ENCODE results near the gene GIT2. TPM values are rescaled to one million over a fixed set of nuclear protein-coding genes. Genes with fewer than 3 reads are reported as not detected.

The GIT2 gene
- total and polyA plus RNA-seq, 2 of the 13 experiments (the other 11 are each of a cell fraction or from before 2014, with no cell fraction given): 18.4 to 19.8 TPM

GRCh38 chr12:110033888-110034287 lies 37.7 kb upstream of the GIT2 start:
- H3K4me2 ChIP-seq (ENCODE audit: low read depth, low read length): no peak overlapping the region
- H3K36me3 ChIP-seq (replicated peaks in 1 of 2; ENCODE audit: control insufficient read depth in 1 of 2, insufficient read depth in 2 of 2, low read length in 2 of 2): peaks cover 9 to 38% of the 10 kb centered on the region in 2 experiments
- no peak overlapping the region for H3K9ac ChIP-seq (ENCODE audit: insufficient read depth, low read depth, low read length)
- in situ Hi-C loops (cut with HindIII; ENCODE audit: extremely low pct_ligation_motif_present, low pct_unique_long_range_greater_than_20kb) (no loop called here), intact Hi-C loops (cut with micrococcal nuclease; ENCODE audit: unreplicated experiment) (no loop called here)
- H2AFZ ChIP-seq (ENCODE audit: low read length): no peak overlapping the region
- H3K79me2 ChIP-seq (ENCODE audit: insufficient read depth, low read length): peaks cover 2% of the 10 kb centered on the region
- no peak overlapping the region for H3K4me3 ChIP-seq (replicated peaks in 1 of 3; ENCODE audit: insufficient read depth in 1 of 3, low read depth in 2 of 3, low read length in 3 of 3)
- no peak for TF ChIP-seq IRX3 (CRISPR knock-in tag; IDR thresholded peaks at IDR 0.05; ENCODE audit: borderline replicate concordance, low read depth)
- TF ChIP-seq YEATS4 (CRISPR knock-in tag; IDR thresholded peaks at IDR 0.05; ENCODE audit: borderline replicate concordance): no peak
- TF ChIP-seq, protein P1, sequence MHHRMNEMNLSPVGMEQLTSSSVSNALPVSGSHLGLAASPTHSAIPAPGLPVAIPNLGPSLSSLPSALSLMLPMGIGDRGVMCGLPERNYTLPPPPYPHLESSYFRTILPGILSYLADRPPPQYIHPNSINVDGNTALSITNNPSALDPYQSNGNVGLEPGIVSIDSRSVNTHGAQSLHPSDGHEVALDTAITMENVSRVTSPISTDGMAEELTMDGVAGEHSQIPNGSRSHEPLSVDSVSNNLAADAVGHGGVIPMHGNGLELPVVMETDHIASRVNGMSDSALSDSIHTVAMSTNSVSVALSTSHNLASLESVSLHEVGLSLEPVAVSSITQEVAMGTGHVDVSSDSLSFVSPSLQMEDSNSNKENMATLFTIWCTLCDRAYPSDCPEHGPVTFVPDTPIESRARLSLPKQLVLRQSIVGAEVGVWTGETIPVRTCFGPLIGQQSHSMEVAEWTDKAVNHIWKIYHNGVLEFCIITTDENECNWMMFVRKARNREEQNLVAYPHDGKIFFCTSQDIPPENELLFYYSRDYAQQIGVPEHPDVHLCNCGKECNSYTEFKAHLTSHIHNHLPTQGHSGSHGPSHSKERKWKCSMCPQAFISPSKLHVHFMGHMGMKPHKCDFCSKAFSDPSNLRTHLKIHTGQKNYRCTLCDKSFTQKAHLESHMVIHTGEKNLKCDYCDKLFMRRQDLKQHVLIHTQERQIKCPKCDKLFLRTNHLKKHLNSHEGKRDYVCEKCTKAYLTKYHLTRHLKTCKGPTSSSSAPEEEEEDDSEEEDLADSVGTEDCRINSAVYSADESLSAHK (CRISPR knock-in tag; IDR thresholded peaks at IDR 0.05; ENCODE audit: borderline replicate concordance): no peak
- no peak for TF ChIP-seq ZNF557 (CRISPR knock-in tag; IDR thresholded peaks at IDR 0.05)
- no peak for TF ChIP-seq ZNF563 (CRISPR knock-in tag; IDR thresholded peaks at IDR 0.05)
- TF ChIP-seq ZNF143 (CRISPR knock-in tag; IDR thresholded peaks at IDR 0.05): no peak
- TF ChIP-seq ZSCAN25 (CRISPR knock-in tag; IDR thresholded peaks at IDR 0.05): no peak
- TF ChIP-seq EHMT2 (IDR thresholded peaks at IDR 0.05; ENCODE audit: borderline replicate concordance, low read depth, low read length): no peak
- no peak for TF ChIP-seq ZSCAN5A (CRISPR knock-in tag; IDR thresholded peaks at IDR 0.05; ENCODE audit: borderline replicate concordance)
- no peak for TF ChIP-seq CHD4 (IDR thresholded peaks at IDR 0.05; ENCODE audit: borderline replicate concordance, low read length)
- no peak for TF ChIP-seq RFXANK (CRISPR knock-in tag; IDR thresholded peaks at IDR 0.05)
- TF ChIP-seq SALL2 (CRISPR knock-in tag; IDR thresholded peaks at IDR 0.05): no peak
- no peak for TF ChIP-seq ZNF354B (CRISPR knock-in tag; IDR thresholded peaks at IDR 0.05)
- ChIA-PET CTCF (ENCODE audit: low intra/inter-chr PET ratio, low total read pairs) (no interaction called here), POLR2A (no interaction called here)
- H3K4me1 ChIP-seq (ENCODE audit: insufficient read depth, low read length): peaks cover 47% of the 10 kb centered on the region
- H3K9me3 ChIP-seq (ENCODE audit: low read length): no peaks in the 10 kb centered on the region
- WGBS (ENCODE audit: low lambda C conversion rate): 91% methylated on average over 3 of the region's 3 CpGs
- ATAC-seq (no peak), DNase-seq (ENCODE audit: low spot score) (no peak), FAIRE-seq (no peak)
- BruUV-seq (replicated peaks): no TSS peak
- no peaks in the 10 kb centered on the region for H3K27me3 ChIP-seq (ENCODE audit: control insufficient read depth in 1 of 2, insufficient read depth in 2 of 2, low read length in 2 of 2)
- peak overlapping the region; percentile 75 for H3K27ac ChIP-seq (ENCODE audit: extremely low read length, insufficient read depth, low read length)
- no peaks in the 10 kb centered on the region for H4K20me1 ChIP-seq (ENCODE audit: insufficient read depth, low read length)

Measured in HepG2 (cell line).